GM21529 (cell line): Measurements from ENCODE around the gene KANK4.

Experiments used
- ATAC-seq: cut with Tn5 transposase; IDR thresholded peaks from one replicate; pipeline ENCODE4 v1.9.1; 2021; ENCODE audit not compliant: unreplicated experiment

KANK4 gene

DNA sequence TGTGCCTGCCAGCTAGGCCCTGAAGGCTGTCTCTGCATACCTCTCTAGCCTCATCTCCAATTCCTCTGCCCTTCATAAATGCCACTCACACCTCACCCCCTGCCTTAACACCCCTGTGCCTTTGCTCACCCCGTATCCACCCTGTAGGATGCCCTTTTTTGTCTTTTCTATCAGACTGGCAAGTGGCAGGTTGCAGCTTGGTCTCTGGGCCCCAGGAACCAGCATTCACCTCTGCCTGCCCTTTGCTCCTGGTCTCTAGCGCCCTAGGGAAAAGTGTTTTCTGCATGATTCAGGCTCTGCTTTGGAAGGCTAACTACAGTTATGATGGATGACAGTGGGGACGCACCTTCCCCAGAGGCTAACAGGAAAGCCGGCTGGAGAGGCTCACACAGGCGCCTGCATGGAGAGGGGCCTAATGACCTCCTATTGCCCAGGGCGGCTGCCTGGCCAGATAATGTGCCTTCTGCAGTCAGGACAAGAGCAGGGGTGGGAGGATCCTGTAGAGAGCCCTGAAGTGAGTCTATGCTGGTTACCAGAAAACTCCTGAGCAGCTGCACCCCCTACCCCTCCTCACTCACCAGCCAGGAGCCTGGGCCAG, 11.2 kb downstream of the KANK4 start:
- no peak for ATAC-seq

GRCh38 chr1:62307446-62307845, 11.8 kb downstream of the KANK4 start:
- ATAC-seq: no peak

DNA sequence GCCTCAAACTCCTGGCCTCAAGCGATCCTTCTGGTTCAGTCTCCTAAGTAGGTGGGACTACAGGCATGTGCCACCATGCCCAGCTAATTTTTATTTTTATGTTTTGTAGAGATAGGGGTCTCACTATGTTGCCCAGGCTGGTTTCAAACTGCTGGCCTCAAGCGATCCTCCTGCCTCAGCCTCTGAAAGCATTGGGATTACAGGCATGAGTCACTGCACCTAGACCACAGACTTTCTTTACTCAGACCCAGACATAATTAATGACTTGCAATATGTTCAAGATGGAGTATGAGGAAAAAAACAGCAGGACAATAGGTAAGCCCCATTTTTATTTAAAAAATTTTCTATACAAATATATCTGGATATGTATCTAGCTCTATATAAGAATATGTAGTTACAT, 13.2 kb downstream of the KANK4 start:
- no peak for ATAC-seq

- ATAC-seq: no peak
These were observed 14.3 kb downstream of the KANK4 start for GRCh38 chr1:62304975-62305374.

GRCh38 chr1:62304515-62304914, 14.7 kb downstream of the KANK4 start:
- no peak for ATAC-seq

DNA sequence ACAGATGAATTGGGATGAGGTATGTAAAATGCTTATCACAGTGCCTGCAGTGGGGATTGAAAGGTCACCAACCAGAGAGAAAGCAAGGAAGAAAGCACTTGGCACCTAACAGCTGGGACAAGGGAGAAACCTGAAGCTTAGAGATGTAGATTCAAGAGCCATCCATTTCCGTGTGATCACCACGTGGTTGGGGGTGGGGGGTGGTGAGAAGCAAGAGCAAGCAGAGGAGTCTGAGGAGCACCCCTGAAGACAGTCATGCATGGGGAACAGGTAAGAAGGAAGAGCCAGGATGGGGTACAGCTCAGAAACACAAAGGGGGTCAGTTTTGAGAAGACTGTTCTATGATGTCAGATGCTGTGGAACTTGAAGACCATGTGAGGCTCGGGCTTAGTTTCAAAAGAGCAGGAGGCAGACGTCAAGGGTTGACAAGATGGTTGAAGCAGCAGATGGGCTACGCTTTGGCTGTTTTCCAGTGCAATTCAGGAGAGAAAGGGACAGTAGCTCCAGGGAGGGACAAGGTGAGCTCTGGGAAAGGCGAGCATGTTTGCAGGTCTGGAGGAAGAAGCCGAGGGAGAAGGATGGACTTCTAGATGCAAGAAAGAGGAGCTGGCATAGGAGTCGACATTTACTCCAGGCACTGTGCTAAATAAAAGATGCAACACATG, 17.4 kb downstream of the KANK4 start:
- no peak for ATAC-seq

DNA sequence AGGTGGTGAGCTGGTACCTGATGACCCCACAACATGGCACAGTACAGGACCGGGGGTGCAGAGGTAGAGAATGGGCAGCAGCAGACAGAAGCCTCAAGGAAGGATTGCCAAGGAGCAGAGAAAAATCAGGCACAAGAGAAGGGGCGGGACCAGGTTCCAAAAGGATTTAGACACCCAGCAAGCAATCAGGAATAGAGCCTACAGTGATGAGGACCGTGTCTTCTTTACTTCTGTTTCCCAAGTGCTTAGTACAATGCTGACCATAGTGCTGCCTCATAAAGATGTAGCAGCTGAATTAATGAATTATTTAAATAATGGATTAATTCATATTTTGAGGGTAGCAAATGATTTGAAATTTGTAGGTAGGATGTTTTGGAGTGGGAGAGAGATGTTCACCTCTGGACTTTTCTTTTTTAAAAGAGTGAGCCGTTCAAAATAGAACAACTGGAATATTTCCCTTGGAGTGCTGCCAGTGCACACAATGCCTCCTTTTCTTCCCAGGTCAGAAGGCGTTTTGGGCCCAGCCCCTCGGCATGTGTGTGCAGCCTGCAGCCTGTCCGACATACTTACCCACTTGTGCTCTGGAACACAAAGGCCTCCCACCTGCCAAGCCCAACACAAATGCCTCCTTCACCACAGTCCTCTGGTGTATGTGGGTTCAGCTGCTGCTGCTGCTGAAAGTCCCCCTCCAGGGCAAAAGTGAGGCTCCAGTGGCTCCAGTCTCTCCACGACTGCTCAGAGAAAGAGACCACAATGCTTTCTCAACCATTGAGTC, 19.6 kb downstream of the KANK4 start:
- ATAC-seq: no peak

DNA sequence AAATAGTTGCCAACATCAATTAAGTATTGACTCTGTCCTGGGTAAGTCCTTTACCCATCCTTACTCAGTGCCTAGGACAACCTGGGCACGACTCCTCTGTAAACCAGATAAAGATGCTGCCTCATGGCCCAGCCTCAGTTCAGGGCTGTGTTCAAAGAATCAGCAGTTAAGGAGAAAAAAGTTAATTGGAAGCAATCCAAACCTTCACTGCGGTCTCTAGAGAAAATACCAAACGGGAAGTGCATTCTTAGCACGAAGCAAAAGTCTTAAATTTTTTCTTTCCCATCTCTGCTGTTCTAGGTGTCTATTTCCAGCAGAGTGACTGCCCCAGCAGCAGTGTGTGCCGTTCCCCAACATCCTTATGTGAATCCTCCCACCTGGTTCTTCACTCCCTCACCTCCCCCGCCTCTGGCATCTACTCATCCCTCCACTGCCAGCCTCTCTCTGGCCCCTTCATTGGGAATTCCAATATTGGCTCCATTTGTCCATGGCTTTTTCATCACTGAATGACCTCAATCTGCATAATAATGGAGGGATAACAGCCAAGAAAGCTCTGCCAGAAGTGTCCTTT, 23.2 kb downstream of the KANK4 start:
- peak; percentile 70 for ATAC-seq

GRCh38 chr1:62294261-62294660, 25.0 kb downstream of the KANK4 start:
- no peak for ATAC-seq

DNA sequence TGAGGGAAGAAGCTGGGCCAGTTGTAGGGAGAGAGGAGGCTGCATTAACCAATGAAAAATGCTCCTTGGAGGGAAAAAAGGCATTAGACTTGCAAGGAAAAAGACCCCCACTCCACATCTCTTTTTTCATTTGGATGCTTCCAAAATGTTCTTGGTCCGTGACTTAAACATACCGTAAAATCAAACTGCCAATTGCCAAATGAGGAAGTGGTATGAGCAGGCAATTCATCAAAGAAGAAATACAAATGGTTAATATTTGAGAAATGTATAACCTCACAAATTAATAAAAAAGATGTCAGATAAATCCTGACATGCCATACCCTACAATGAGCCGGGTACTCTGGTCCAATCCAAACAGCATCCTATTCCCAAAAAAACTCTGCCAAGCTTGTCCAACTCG, 30.6 kb downstream of the KANK4 start:
- ATAC-seq: no peak

DNA sequence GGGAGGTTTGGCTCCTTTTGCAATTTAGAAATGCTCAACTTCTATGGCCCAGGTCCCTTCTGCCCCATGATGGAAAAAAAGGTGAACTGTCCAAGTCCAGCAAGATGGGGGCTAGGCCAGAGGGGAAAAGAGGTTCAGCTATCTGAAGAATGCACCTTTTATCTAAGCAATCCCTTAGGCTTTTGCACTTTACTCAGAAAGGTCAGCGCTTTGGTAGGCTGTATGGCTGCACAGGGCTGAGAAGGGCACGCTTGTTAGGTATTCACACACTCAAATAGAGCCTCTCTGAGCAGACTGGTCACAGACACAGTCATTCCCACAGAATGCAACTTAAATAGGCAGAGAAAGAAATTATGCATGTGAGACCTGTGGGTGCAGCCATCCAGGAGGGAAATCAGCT, 31.0 kb downstream of the KANK4 start:
- ATAC-seq: no peak

DNA sequence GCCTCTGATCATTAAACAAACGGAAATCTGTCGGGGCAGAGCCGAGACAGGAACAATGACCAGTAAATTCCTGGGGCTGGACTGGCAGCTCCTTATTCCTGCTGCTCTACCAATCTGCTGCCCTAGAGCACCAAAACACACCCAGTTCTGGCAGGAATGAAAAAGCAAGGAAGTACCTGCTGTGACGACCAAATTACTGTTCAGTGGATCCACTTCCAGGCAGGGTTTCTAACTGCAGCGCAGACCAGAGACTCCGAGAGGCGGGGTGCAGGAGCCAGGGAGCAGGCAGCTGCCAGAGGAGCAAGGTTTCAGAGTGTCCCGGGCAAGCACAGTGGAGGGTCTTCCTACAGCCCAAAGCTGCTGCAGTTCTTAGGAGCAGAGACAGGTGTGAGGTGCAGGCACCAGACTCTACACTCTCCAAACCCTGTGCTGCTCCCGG, 32.4 kb downstream of the KANK4 start:
- no peak for ATAC-seq

GRCh38 chr1:62285984-62286785, 33.0 kb downstream of the KANK4 start:
- ATAC-seq: no peak

DNA sequence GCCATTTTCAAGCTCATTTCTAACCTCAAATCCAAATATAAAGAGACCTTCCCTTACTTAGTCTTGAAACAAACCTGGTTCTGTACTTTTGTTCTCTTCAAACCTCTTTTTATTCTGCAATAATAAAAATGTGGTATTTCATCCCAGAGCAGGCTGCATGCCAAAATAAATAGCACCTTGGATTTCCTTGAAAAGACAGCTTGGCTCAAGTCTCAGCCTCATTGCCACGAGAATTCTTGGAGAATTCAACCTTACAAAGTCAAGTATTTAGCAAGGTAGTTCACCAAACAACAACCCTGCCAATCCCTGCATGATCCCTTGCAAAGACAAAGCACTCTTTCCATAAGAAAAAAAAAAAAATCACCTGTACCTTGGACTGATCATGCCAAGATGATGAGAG, 33.8 kb downstream of the KANK4 start:
- no peak for ATAC-seq

DNA sequence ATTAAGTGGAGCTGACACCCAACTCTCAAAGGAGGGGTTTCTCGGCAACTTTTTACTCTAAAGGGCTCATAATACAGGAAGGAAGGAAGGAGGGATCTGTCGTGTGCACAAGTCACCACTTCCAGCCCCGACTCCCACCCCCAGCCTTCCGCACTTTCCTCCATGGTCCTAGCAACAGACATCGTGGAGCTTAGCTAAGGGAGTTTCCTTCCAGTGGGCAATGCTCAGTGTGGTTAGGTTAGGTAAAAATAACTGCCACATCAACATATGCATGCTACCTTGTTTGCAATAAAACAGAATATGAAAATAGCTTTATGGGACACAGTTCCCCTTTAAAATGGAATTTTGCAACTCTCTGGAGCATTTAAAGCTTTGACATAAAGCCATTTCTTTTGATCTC, 35.2 kb downstream of the KANK4 start:
- no peak for ATAC-seq

GRCh38 chr1:62282909-62283755, 36.1 kb downstream of the KANK4 start:
- ATAC-seq: no peak

- ATAC-seq: no peak
These were observed 37.2 kb downstream of the KANK4 start for GRCh38 chr1:62281922-62282555.

- no peak for ATAC-seq
These were observed 38.2 kb downstream of the KANK4 start for GRCh38 chr1:62280960-62281465.

GRCh38 chr1:62280150-62280549, 39.1 kb downstream of the KANK4 start:
- ATAC-seq: no peak
